Neuronal stem cell (in vitro differentiated cells): ENCODE measurements around the gene PLOD3.
"Not testable (repeated sequence)": the region's sequence is repeated elsewhere in the genome, so short reads cannot be mapped to it uniquely, and the experiment has no call there.

Source experiments
- DNase-seq: peaks from one replicate; pipeline ENCODE4 v3.0.0-alpha.2; 2013; ENCODE audit warnings: low spot score
- H2AFZ ChIP-seq: one replicate; pipeline ENCODE4 v1.6.1; 2013; ENCODE audit warnings: mild to moderate bottlenecking, low read length, inconsistent platforms
- H2AK5ac ChIP-seq: 2 replicates; pipeline ENCODE4 v1.6.1; 2013; ENCODE audit warnings: low read depth, mild to moderate bottlenecking, inconsistent platforms, low read length, moderate library complexity, mixed read lengths
- H2BK120ac ChIP-seq: 2 replicates; pipeline ENCODE4 v1.6.1; 2013; ENCODE audit warnings: low read depth, mild to moderate bottlenecking, inconsistent platforms, low read length, moderate library complexity, mixed read lengths
- H2BK12ac ChIP-seq: one replicate; pipeline ENCODE4 v1.6.1; 2013; ENCODE audit warnings: low read length, inconsistent platforms
- H2BK15ac ChIP-seq: 2 replicates; pipeline ENCODE4 v1.6.1; 2013; ENCODE audit warnings: mild to moderate bottlenecking, low read length, inconsistent platforms, mixed read lengths
- H2BK5ac ChIP-seq: one replicate; pipeline ENCODE4 v1.6.1; 2013; ENCODE audit warnings: inconsistent platforms, mild to moderate bottlenecking, low read length, moderate library complexity
- H3K14ac ChIP-seq: one replicate; pipeline ENCODE4 v1.6.1; 2013; ENCODE audit warnings: low read length, inconsistent platforms
- H3K18ac ChIP-seq: 2 replicates; pipeline ENCODE4 v1.6.1; 2013; ENCODE audit warnings: low read length, inconsistent platforms
- H3K23ac ChIP-seq: 2 replicates; pipeline ENCODE4 v1.6.1; 2013; ENCODE audit warnings: low read depth, mild to moderate bottlenecking, mixed read lengths, low read length, inconsistent platforms; ENCODE audit not compliant: poor library complexity
- H3K27ac ChIP-seq: replicated peaks from 3 replicates; pipeline ENCODE4 v1.5.1; 2013; ENCODE audit warnings: low read length, inconsistent platforms
- H3K27me3 ChIP-seq, 3 experiments: 2 replicates each; pipeline ENCODE4 v1.6.1; 2013; ENCODE audit warnings: low read length in 3 of 3, mild to moderate bottlenecking in 2 of 3, inconsistent platforms in 1 of 3, low read depth in 1 of 3, mixed read lengths in 1 of 3, moderate library complexity in 1 of 3; ENCODE audit not compliant: control insufficient read depth in 3 of 3, insufficient read depth in 3 of 3
- H3K36me3 ChIP-seq, 2 donors: replicated peaks in 1 of 2; 2 replicates each; pipeline ENCODE4 v1.6.1; 2013; ENCODE audit warnings: low read length in 2 of 2; ENCODE audit not compliant: control insufficient read depth in 2 of 2, insufficient read depth in 2 of 2
- H3K4ac ChIP-seq: 2 replicates; pipeline ENCODE4 v1.6.1; 2013; ENCODE audit warnings: inconsistent platforms, mild to moderate bottlenecking, low read length, moderate library complexity
- H3K4me1 ChIP-seq, 2 donors: 1 replicate in 1 of 2; 2 replicates in 1 of 2; pipeline ENCODE4 v1.6.1; 2013; ENCODE audit warnings: low read length in 2 of 2, low read depth in 1 of 2; ENCODE audit not compliant: control insufficient read depth in 2 of 2, insufficient read depth in 1 of 2
- H3K4me2 ChIP-seq: one replicate; pipeline ENCODE4 v1.6.1; 2013; ENCODE audit warnings: mild to moderate bottlenecking, low read length, inconsistent platforms; ENCODE audit not compliant: insufficient read depth, poor library complexity, severe bottlenecking
- H3K4me3 ChIP-seq, 2 donors: 2 replicates each; pipeline ENCODE4 v1.5.1; 2013; ENCODE audit warnings: low read length in 2 of 2, mild to moderate bottlenecking in 2 of 2, inconsistent platforms in 1 of 2, moderate library complexity in 1 of 2
- H3K79me1 ChIP-seq: one replicate; pipeline ENCODE4 v1.6.1; 2013; ENCODE audit warnings: low read depth, mild to moderate bottlenecking, inconsistent platforms, low read length, moderate library complexity
- H3K9ac ChIP-seq: one replicate; pipeline ENCODE4 v1.6.1; 2013; ENCODE audit warnings: mild to moderate bottlenecking, low read depth, low read length, inconsistent platforms; ENCODE audit not compliant: poor library complexity
- H3K9me3 ChIP-seq, 2 donors: replicated peaks in 1 of 2; 2 replicates each; pipeline versions ENCODE3 to v1.6.1; 2013; ENCODE audit warnings: low read length in 2 of 2, mild to moderate bottlenecking in 2 of 2, inconsistent platforms in 1 of 2, low read depth in 1 of 2, mixed read lengths in 1 of 2, moderate library complexity in 1 of 2; ENCODE audit not compliant: control insufficient read depth in 2 of 2, insufficient read depth in 1 of 2
- H4K8ac ChIP-seq: one replicate; pipeline ENCODE4 v1.6.1; 2013; ENCODE audit warnings: low read depth, mild to moderate bottlenecking, inconsistent platforms, low read length, moderate library complexity
- H4K91ac ChIP-seq: one replicate; pipeline ENCODE4 v1.6.1; 2013; ENCODE audit warnings: low read length, low read depth, mild to moderate bottlenecking, inconsistent platforms; ENCODE audit not compliant: poor library complexity
- WGBS, 2 donors: extraction: QIAGEN DNeasy Blood & Tissue Kit; methylation state at CpG; one replicate each; pipeline ENCODE4 v1.1.7; 2013; ENCODE audit warnings: missing lambda C conversion rate in 2 of 2, mixed read lengths in 1 of 2; ENCODE audit not compliant: insufficient read length in 2 of 2, insufficient replicate concordance in 1 of 2; ENCODE audit errors: extremely low coverage in 2 of 2; 5-methylcytosine and 5-hydroxymethylcytosine counted together

The PLOD3 gene

GRCh38 chr7:101205901-101206664, 11.3 kb downstream of the PLOD3 start:
- H2BK15ac ChIP-seq: no peak overlapping the region

GRCh38 chr7:101203740-101204738, 13.3 kb downstream of the PLOD3 start:
- not testable (repeated sequence) for H2BK12ac ChIP-seq, H3K4me2 ChIP-seq, H2BK15ac ChIP-seq, H3K18ac ChIP-seq, H4K91ac ChIP-seq, DNase-seq, H3K4ac ChIP-seq, H3K79me1 ChIP-seq, H3K14ac ChIP-seq, H3K9me3 ChIP-seq, H2AFZ ChIP-seq, H3K4me3 ChIP-seq, H3K27ac ChIP-seq, H3K23ac ChIP-seq, H2AK5ac ChIP-seq, H2BK120ac ChIP-seq, H2BK5ac ChIP-seq, H4K8ac ChIP-seq
- peak overlapping the region; percentile 3 for H3K9ac ChIP-seq
- H3K4me1 ChIP-seq: peaks cover 3 to 15% of the 10 kb centered on the region in 2 donors
- WGBS, 2 donors: no CpG with 5 or more reads among the region's 22 CpGs
- H3K36me3 ChIP-seq: peaks cover 5 to 11% of the 10 kb centered on the region in 2 donors
- H3K27me3 ChIP-seq: peaks cover 9 to 36% (median 31%) of the 10 kb centered on the region in 3 experiments

More at GRCh38 chr7:101205901-101206664, 11.3 kb downstream of the PLOD3 start:
- H3K23ac ChIP-seq: no peak overlapping the region
- peak overlapping the region; percentile 53 for H2BK5ac ChIP-seq
- WGBS, 2 donors: no CpG with 5 or more reads among the region's 32 CpGs
- H4K8ac ChIP-seq: no peak overlapping the region
- H4K91ac ChIP-seq: no peak overlapping the region
- H3K36me3 ChIP-seq: peaks cover 13 to 23% of the 10 kb centered on the region in 2 donors
- H2AK5ac ChIP-seq: no peak overlapping the region
- H3K14ac ChIP-seq: no peak overlapping the region
- H2AFZ ChIP-seq: no peak overlapping the region
- H3K18ac ChIP-seq: no peak overlapping the region
- H2BK12ac ChIP-seq: no peak overlapping the region
- H3K9me3 ChIP-seq: no peaks in the 10 kb centered on the region
- peaks cover 9 to 27% (median 21%) of the 10 kb centered on the region in 3 experiments for H3K27me3 ChIP-seq
- H3K27ac ChIP-seq: no peak overlapping the region
- no peak overlapping the region for H3K9ac ChIP-seq
- no peak overlapping the region for H3K4ac ChIP-seq
- no peak overlapping the region for H3K4me3 ChIP-seq
- no peak overlapping the region for H2BK120ac ChIP-seq
- no peak overlapping the region for H3K4me2 ChIP-seq
- H3K4me1 ChIP-seq: peaks cover 3 to 6% of the 10 kb centered on the region in 2 donors
- H3K79me1 ChIP-seq: no peaks in the 10 kb centered on the region
- DNase-seq: no peak

GRCh38 chr7:101202603-101202918, 14.8 kb downstream of the PLOD3 start:
- Histone ChIP-seq H3K79me1 (no peaks in the 10 kb centered on the region), H3K9me3 (no peaks in the 10 kb centered on the region), H3K27ac (no peak overlapping the region), H4K91ac (no peak overlapping the region), H2BK120ac (no peak overlapping the region), H2BK15ac (no peak overlapping the region), H3K4ac (no peak overlapping the region), H3K18ac (no peak overlapping the region), H3K14ac (no peak overlapping the region), H3K4me3 (no peak overlapping the region), H2AK5ac (peak overlapping the region; percentile 79), H3K36me3 (peaks cover 0 to 3% of the 10 kb centered on the region in 2 donors), H3K4me1 (peaks cover 3 to 15% of the 10 kb centered on the region in 2 donors), H2AFZ (no peak overlapping the region), H3K9ac (no peak overlapping the region), H2BK12ac (no peak overlapping the region), H3K27me3 (peaks cover 9 to 36% (median 31%) of the 10 kb centered on the region in 3 experiments), H3K4me2 (no peak overlapping the region), H2BK5ac (no peak overlapping the region), H4K8ac (no peak overlapping the region), H3K23ac (no peak overlapping the region)
- no CpG with 5 or more reads among the region's 5 CpGs for WGBS, 2 donors
- DNase-seq: no peak
